GM12878 (cell line): ENCODE data around the gene ANKRD42. TPM values are rescaled to one million over a fixed set of nuclear protein-coding genes. Genes with fewer than 3 reads are reported as not detected.
A peak's percentile ranks its signal among the peaks of the same experiment; 100 is the strongest.

ENCODE experiments used
- ATAC-seq: fragments of 200-7000 bp; cut with Tn5 transposase; 3 replicates; pipeline ENCODE4 v1.9.1; 2020; ENCODE audit warnings: mild to moderate bottlenecking, moderate library complexity
- BruUV-seq: library from RNA; stranded (reverse); fragments of 400-500 nt; replicated peaks from 2 replicates; lab custom pipeline; 2021; lab: Mats Ljungman, UMichigan
- CTCF ChIA-PET: fragments of 300-600 bp; sonication (Branson Sonifier 250); formaldehyde crosslinking; extraction: SDS; loops from one replicate; lab custom pipeline; 2021; ENCODE audit warnings: inconsistent platforms; lab: Yijun Ruan, JAX
- POLR2A ChIA-PET: fragments of 350-600 bp; formaldehyde crosslinking; extraction: SDS; loops from one replicate; lab custom pipeline; 2021; ENCODE audit warnings: inconsistent platforms; lab: Charles Lee
- RAD21 ChIA-PET: fragments of 300-600 bp; sonication (Branson Sonifier 250); formaldehyde crosslinking; loops from one replicate; lab custom pipeline; 2023; ENCODE audit warnings: antibody characterized with exemption; ENCODE audit not compliant: unreplicated experiment; lab: Charles Lee
- SMC1A ChIA-PET: fragments of 300-600 bp; sonication (Branson Sonifier 250); formaldehyde crosslinking; loops from one replicate; lab custom pipeline; 2023; ENCODE audit not compliant: unreplicated experiment, uncharacterized antibody; lab: Charles Lee
- DNase-seq: peaks from one replicate; pipeline ENCODE4 v3.0.0-alpha.2; 2011; ENCODE audit warnings: low read depth, low spot score
- FAIRE-seq: peaks from 3 replicates; lab custom pipeline; 2011; peaks lifted over from hg19 to GRCh38; lab: Jason Lieb, UNC
- H2AFZ ChIP-seq: 2 replicates; pipeline ENCODE4 v1.6.0; 2011; ENCODE audit warnings: low read depth, low read length, control low read depth; ENCODE audit not compliant: control insufficient read depth
- H3K27ac ChIP-seq: 2 replicates; pipeline ENCODE4 v1.5.1; 2011; ENCODE audit warnings: control low read depth; ENCODE audit not compliant: control insufficient read depth, insufficient read depth
- H3K27me3 ChIP-seq, 2 experiments: replicated peaks in 1 of 2; 2 replicates each; pipeline versions ENCODE4 v1.6.0 to v1.6.1; 2011; ENCODE audit warnings: low read length in 1 of 2; ENCODE audit not compliant: control insufficient read depth in 2 of 2, insufficient read depth in 2 of 2
- H3K36me3 ChIP-seq, 2 experiments: 2 replicates each; pipeline ENCODE4 v1.5.1; 2011; ENCODE audit warnings: low read length in 1 of 2; ENCODE audit not compliant: control insufficient read depth in 2 of 2, insufficient read depth in 2 of 2
- H3K4me1 ChIP-seq: 2 replicates; pipeline ENCODE4 v1.6.1; 2011; ENCODE audit warnings: mild to moderate bottlenecking, low read length, moderate library complexity, mixed read lengths; ENCODE audit not compliant: control insufficient read depth, insufficient read depth
- H3K4me2 ChIP-seq: 2 replicates; pipeline ENCODE4 v1.6.0; 2011; ENCODE audit warnings: control low read depth; ENCODE audit not compliant: control insufficient read depth, insufficient read depth
- H3K4me3 ChIP-seq: fragments of 200-600 bp; sonication (generic); 2 replicates; pipeline ENCODE4 v1.5.1; 2016
- H3K79me2 ChIP-seq: 2 replicates; pipeline ENCODE4 v1.6.0; 2011; ENCODE audit warnings: low read length; ENCODE audit not compliant: control insufficient read depth, insufficient read depth
- H3K9ac ChIP-seq: 2 replicates; pipeline ENCODE4 v1.8.0; 2011; ENCODE audit warnings: low read length, control low read depth, mixed read lengths; ENCODE audit not compliant: control insufficient read depth, insufficient read depth
- H3K9me3 ChIP-seq: replicated peaks from 3 replicates; pipeline ENCODE4 v1.5.1; 2011; ENCODE audit warnings: mild to moderate bottlenecking, low read length; ENCODE audit not compliant: control insufficient read depth, insufficient read depth
- H4K20me1 ChIP-seq: 2 replicates; pipeline ENCODE4 v1.6.0; 2011; ENCODE audit not compliant: control insufficient read depth, insufficient read depth
- ATF7 ChIP-seq: fragments of 450-650 bp; IDR thresholded peaks from 2 replicates; pipeline ENCODE4 v1.6.1; 2016; ENCODE audit warnings: low read depth, mild to moderate bottlenecking
- BCL11A ChIP-seq: IDR thresholded peaks from 2 replicates; pipeline ENCODE4 v1.6.1; 2011; ENCODE audit warnings: low read depth, low read length
- CBX5 ChIP-seq: sonication (generic); IDR thresholded peaks from 2 replicates; pipeline ENCODE4 v1.6.1; 2016; ENCODE audit warnings: low read depth, moderate library complexity, mild to moderate bottlenecking, inconsistent platforms
- CEBPB ChIP-seq, 2 experiments: fragments of 150-350 bp in 1 of 2; IDR thresholded peaks; 2 replicates each; pipeline ENCODE4 v1.6.1; 2012 to 2014; ENCODE audit warnings: low read depth in 2 of 2, low read length in 2 of 2, borderline replicate concordance in 1 of 2, inconsistent platforms in 1 of 2
- IKZF2 ChIP-seq, 2 experiments: fragments of 450-650 bp; IDR thresholded peaks; 2 replicates each; pipeline ENCODE4 v1.6.1; 2017; ENCODE audit warnings: mild to moderate bottlenecking in 2 of 2, moderate library complexity in 2 of 2
- MEF2B ChIP-seq: fragments of 450-650 bp; IDR thresholded peaks from 2 replicates; pipeline ENCODE4 v1.6.1; 2018; ENCODE audit warnings: mild to moderate bottlenecking, moderate library complexity; ENCODE audit not compliant: partially characterized antibody, poor library complexity, severe bottlenecking
- SKIL ChIP-seq: fragments of 450-650 bp; IDR thresholded peaks from 2 replicates; pipeline ENCODE4 v1.6.1; 2017; ENCODE audit warnings: mild to moderate bottlenecking, low read depth, inconsistent platforms; ENCODE audit not compliant: poor library complexity, severe bottlenecking
- TCF12 ChIP-seq: IDR thresholded peaks from 2 replicates; pipeline ENCODE4 v1.6.1; 2011; ENCODE audit warnings: low read depth, mild to moderate bottlenecking, low read length
- ZBTB33 ChIP-seq: fragments of 450-650 bp; IDR thresholded peaks from 2 replicates; pipeline ENCODE4 v1.6.1; 2017; ENCODE audit warnings: mild to moderate bottlenecking
- WGBS: methylation state at CpG from one replicate; pipeline ENCODE4 v1.1.6; 2016; ENCODE audit warnings: low lambda C conversion rate; ENCODE audit not compliant: insufficient replicate concordance, insufficient coverage; ENCODE audit errors: missing lambda C conversion rate; 5-methylcytosine and 5-hydroxymethylcytosine counted together
- in situ Hi-C: fragments of 300-500 bp; cut with MboI; formaldehyde crosslinking; loops from 9 replicates; pipeline ENCODE4 v1.14.3; 2018; ENCODE audit warnings: mixed read lengths
- intact Hi-C: fragments of 100-400 bp; cut with micrococcal nuclease; formaldehyde crosslinking; loops from one replicate; pipeline ENCODE4 v1.14.2; 2022; ENCODE audit not compliant: unreplicated experiment
- polyA plus RNA-seq, 11 experiments: library from polyadenylated mRNA; depleted of rRNA in 4 of 11; unstranded in 6 of 11; stranded (reverse) in 5 of 11; fragments of >200 nt; fragmentation: Nextera tagmentation in 4 of 11; fragmentation: Illumina TruSeq in 1 of 11; extraction: Ambion mirVana in 4 of 11; extraction: Trizol in 1 of 11; gene quantifications; 1 replicate in 1 of 11; 2 replicates in 10 of 11; pipeline versions ENCODE4 v1.2.1 to v1.2.3, GENCODE V29; 2011 to 2016; ENCODE audit warnings: inconsistent platforms in 2 of 11, missing spikeins in 2 of 11, low read depth in 1 of 11
- total RNA-seq, 4 experiments: library from RNA; depleted of rRNA in 3 of 4; stranded (reverse); fragments of >200 nt in 3 of 4; fragmentation: Illumina TruSeq in 1 of 4; extraction: Trizol in 1 of 4; gene quantifications; 2 replicates each; pipeline versions ENCODE4 v1.2.1 to v1.2.3, GENCODE V29; 2013 to 2021

The ANKRD42 gene
- total and polyA plus RNA-seq, 10 of the 15 experiments (the other 5 are each of a cell fraction or from before 2014, with no cell fraction given), result 0.68 to 3.2 (median 2.0) TPM

GRCh38 chr11:83174008-83174407, 19.5 kb upstream of the ANKRD42 start (continued):
- TF ChIP-seq SKIL (no peak), BCL11A (no peak), IKZF2 (IDR thresholded peaks at IDR 0.05) (no peak), MEF2B (peak; percentile 37)

- no peak overlapping the region for H3K4me3 ChIP-seq
- intact Hi-C loops, result no loop called here
- peaks cover 10% of the 10 kb centered on the region for H3K4me1 ChIP-seq
These were observed 17.7 kb upstream of the ANKRD42 start for GRCh38 chr11:83175815-83176214.

More at GRCh38 chr11:83175815-83176214, 17.7 kb upstream of the ANKRD42 start:
- SMC1A ChIA-PET, result interaction anchor here (0.8 kb wide), 1 partner anchor 9 kb away, joined by 3 read pairs; no protein-coding TSS in a partner anchor
- no TSS peak for BruUV-seq
- DNase-seq, result no peak
- Histone ChIP-seq H3K9me3 (no peaks in the 10 kb centered on the region), H3K4me2 (no peak overlapping the region), H2AFZ (no peak overlapping the region), H3K79me2 (peaks cover 49% of the 10 kb centered on the region), H4K20me1 (no peaks in the 10 kb centered on the region; the same call in 1 of the 2 replicates), H3K27me3 (no peaks in the 10 kb centered on the region), H3K9ac (no peak overlapping the region), H3K27ac (no peak overlapping the region), H3K36me3 (peaks cover 0 to 33% of the 10 kb centered on the region in 2 experiments; a peak in 3 of 4 replicates)
- RAD21 ChIA-PET, result no interaction called here
- POLR2A ChIA-PET, result no interaction called here
- no peak for ATAC-seq
- FAIRE-seq, result no peak
- in situ Hi-C loops, result no loop called here
- TF ChIP-seq ZBTB33, result no peak
- no peak for TF ChIP-seq CEBPB (IDR thresholded peaks at IDR 0.05; ENCODE audit: borderline replicate concordance in 1 of 2, low read depth in 2 of 2, low read length in 2 of 2)
- TF ChIP-seq CBX5, result no peak
- no peak for TF ChIP-seq TCF12
- TF ChIP-seq ATF7, result no peak
- 100% methylated on average over 1 of the region's 1 CpG for WGBS
- CTCF ChIA-PET, result interaction anchor here (0.8 kb wide), 1 partner anchor 17 kb away, joined by 3 read pairs; no protein-coding TSS in a partner anchor
